ENCODE data around the gene ANTXRL. TPM values are rescaled to one million over a fixed set of nuclear protein-coding genes. Genes with fewer than 3 reads are reported as not detected.
"Not testable (repeated sequence)": the region's sequence is repeated elsewhere in the genome, so short reads cannot be mapped to it uniquely, and the experiment has no call there.

Gene ANTXRL
- total RNA-seq, 1 donor from 2014 or later = not detected

GRCh38 chr10:46375406-46375805 lies 88.6 kb downstream of the ANTXRL start, which contains the start of gene ANXA8L1:
Gene ANXA8L1, plus strand, starts transcription at chr10:46375776. Its CDS starts 76 bp downstream, at chr10:46375852.
- H3K27me3 Mint-ChIP-seq; DNase-seq; intact Hi-C loops (cut with micrococcal nuclease); H3K27ac Mint-ChIP-seq; H3K4me1 Mint-ChIP-seq; H3K36me3 Mint-ChIP-seq (ENCODE audit: low read depth); H3K9me3 Mint-ChIP-seq; H3K4me3 Mint-ChIP-seq: not testable (repeated sequence)

GRCh38 chr10:46377022-46377421 lies 90.2 kb downstream of the ANTXRL start:
- intact Hi-C loops (cut with micrococcal nuclease); H3K27me3 Mint-ChIP-seq; H3K4me3 Mint-ChIP-seq; H3K9me3 Mint-ChIP-seq; DNase-seq; H3K27ac Mint-ChIP-seq; H3K36me3 Mint-ChIP-seq (ENCODE audit: low read depth); H3K4me1 Mint-ChIP-seq: not testable (repeated sequence)

DNA sequence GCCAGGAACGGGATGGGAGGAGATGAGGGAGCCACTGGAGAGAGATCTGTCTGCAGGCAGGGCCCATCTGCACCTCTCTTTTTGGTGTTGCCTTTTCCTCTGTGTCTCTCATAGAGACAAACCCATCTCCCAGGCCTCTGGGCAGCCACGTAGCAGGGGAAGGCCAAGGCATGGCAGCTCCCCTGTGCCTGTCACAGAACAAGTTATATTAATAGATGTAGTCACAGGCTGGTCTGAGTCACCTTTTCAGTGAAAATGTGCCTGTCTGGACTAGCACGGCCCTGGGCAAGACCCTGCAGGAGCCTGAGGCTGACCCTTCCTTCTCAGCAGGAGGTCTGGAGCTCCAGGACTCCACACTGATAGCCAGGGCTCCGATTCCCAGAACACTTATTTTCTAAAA lies 90.9 kb downstream of the ANTXRL start:
- H3K27ac Mint-ChIP-seq; H3K4me1 Mint-ChIP-seq; intact Hi-C loops (cut with micrococcal nuclease); H3K36me3 Mint-ChIP-seq (ENCODE audit: low read depth); H3K9me3 Mint-ChIP-seq; DNase-seq; H3K27me3 Mint-ChIP-seq; H3K4me3 Mint-ChIP-seq: not testable (repeated sequence)

- intact Hi-C loops (cut with micrococcal nuclease); H3K27ac Mint-ChIP-seq; H3K4me1 Mint-ChIP-seq; DNase-seq; H3K36me3 Mint-ChIP-seq (ENCODE audit: low read depth); H3K9me3 Mint-ChIP-seq; H3K27me3 Mint-ChIP-seq; H3K4me3 Mint-ChIP-seq: not testable (repeated sequence)
Observed at GRCh38 chr10:46378108-46378507, 91.3 kb downstream of the ANTXRL start.

DNA sequence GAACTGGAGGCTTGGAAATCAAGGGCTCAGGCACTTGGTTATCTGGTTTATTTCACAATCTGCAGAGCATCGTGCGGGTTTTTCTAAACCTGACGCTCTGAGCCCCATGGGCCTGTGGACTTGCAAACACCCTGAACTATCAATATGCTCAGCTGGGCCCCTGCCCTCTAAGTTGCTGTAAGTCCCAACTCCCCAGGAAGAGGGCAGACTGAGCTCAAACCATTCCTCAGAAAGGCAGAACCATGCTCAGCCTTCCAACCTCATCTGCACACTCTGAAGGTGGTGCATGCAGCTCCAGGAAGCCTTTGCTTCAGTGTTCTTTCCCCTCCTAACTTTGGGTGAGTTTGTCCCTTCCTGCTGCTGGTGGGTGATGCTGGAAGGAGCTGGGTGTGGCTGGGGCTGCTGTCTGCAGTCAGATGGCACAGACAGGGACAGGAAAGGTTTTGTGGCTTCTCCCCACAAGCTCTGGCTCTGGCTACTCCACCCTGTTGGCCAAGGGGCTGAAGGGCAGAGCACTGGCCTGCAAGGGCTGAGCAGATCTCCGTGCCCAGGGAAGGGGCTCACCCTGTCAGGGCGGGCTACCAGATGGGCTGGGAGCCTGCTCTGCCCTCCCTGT lies 92.5 kb downstream of the ANTXRL start:
- H3K4me1 Mint-ChIP-seq; H3K36me3 Mint-ChIP-seq (ENCODE audit: low read depth); H3K27ac Mint-ChIP-seq; H3K4me3 Mint-ChIP-seq; H3K27me3 Mint-ChIP-seq; H3K9me3 Mint-ChIP-seq; intact Hi-C loops (cut with micrococcal nuclease); DNase-seq: not testable (repeated sequence)

Other genes with a start within 250 kb of the ANTXRL start
- not detected in 2 replicates for gene MSMB, start 240.7 kb upstream of the ANTXRL start, total RNA-seq
- not detected in 2 replicates for gene ANXA8L1, start 88.8 kb downstream of the ANTXRL start, total RNA-seq
- gene NPY4R, start 179.0 kb downstream of the ANTXRL start, total RNA-seq = not detected in 2 replicates